Measurements from ENCODE around the gene CNN3.

CNN3 gene

DNA sequence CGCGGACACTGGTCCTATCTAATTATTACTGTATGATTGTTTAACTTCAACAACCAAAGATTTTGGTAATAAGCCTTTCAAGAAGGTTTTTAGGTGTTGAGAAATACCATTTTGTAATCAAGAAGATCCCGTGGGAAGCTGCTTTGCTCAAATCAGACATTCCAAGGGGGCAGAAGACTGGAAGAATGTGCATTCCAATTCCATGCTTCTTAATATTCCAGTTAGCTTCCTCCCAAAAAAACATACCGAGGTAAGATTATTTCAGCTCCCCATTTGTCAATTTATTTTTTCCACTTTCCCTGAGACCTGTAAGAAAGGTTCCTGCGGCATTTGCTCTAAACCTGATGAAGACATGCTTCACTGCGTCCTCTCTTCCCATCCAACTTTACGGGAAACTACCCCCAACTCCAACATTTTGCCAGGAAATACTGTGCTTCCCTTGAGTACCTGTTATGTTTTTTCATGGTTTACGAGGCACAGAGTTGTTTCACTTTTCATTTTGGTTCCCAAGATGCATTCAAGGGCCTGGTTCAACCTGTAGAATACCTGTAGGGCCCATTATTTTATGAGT lies 4.1 kb downstream of the CNN3 start:
- no peak for DNase-seq

DNA sequence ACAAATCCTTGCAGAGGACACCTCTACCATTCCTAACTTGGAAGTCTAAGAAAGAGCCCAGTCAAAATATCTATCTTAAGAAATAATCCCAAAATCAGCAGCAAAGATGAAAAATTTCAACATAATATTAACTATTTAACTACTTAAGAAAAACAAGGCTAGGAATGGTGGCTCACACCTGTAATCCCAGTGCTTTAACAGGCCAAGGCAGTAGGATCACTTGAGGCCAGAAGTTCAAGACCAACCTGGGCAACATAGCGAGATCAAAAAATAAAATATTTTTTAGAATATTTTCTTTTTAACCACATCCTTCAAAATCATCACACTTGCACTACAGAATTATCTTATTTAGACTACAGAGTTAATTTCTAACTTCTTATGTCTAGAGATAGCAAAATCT lies 4.9 kb downstream of the CNN3 start:
- DNase-seq = no peak

DNA sequence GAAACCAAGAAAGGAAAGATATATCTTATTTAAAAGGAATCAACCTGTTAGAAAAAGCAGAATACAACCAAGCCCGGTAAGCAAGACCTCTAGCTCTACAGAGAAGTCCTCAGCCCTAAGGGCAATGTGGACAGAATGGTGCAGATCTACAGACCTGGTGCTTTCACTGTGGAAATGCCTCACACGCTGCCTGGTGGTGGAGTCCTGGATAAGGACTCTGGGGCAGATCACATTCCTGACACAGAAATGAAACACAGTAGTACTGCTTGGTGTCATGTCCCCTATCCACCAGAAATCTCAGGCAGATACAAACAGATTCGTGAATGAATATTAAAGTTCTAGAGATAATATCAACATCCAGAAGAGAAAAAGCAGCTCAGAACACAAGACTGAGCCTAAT lies 6.8 kb downstream of the CNN3 start:
- no peak for DNase-seq

DNA sequence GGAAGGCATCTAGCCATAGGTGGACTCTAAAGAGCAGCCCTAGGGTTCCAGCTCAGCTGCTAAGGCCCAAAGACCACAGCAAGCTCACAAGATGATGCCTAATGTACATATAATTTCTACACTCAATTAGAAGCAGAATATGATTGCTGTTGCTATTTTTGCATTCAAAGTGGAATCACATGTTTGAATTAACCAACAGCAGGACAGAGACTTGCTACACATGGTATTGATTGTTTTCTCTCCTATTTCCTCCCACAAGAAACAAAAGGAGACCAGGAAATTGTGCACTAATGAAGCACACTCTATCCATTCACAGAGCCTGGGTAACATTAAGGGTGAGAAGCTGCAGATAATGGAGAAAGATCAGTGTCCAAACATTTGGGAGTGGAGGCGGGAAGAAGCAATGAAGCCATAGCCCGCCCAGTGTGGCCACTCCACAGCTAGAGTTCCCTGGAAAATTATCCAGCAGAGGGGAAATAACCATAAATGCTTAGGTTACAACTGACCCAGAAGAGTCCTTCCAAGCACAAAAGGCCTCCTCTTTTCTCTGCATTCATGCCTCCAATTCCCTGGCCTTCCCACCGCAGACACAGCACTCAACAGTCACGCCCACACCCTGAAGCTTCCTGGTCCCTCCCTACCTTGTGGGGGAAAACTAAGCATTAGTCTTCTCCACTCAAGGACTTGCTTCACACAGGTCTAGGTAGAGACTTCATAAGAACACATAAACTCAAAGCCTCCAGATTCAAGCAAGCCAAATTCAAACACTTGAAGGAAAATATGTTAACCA lies 7.5 kb downstream of the CNN3 start:
- DNase-seq = no peak

DNA sequence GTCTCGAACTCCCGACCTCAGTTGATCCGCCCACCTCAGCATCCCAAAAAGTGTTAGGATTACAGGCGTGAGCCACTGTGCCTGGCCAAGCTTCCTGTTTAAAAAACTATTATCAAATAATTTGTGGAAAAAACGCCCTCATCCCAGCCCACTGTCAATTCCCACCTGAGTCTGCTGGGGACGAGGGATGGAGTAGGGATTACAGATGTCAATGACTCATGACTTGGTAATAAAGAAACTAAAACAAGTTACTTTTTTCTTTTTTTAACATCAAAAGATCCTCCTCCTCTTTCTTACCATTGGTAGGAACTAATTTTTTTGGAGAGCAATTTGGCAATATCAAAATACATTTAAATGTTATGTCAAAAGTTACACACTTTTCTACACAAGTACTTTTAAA lies 9.7 kb downstream of the CNN3 start:
- DNase-seq = no peak

DNA sequence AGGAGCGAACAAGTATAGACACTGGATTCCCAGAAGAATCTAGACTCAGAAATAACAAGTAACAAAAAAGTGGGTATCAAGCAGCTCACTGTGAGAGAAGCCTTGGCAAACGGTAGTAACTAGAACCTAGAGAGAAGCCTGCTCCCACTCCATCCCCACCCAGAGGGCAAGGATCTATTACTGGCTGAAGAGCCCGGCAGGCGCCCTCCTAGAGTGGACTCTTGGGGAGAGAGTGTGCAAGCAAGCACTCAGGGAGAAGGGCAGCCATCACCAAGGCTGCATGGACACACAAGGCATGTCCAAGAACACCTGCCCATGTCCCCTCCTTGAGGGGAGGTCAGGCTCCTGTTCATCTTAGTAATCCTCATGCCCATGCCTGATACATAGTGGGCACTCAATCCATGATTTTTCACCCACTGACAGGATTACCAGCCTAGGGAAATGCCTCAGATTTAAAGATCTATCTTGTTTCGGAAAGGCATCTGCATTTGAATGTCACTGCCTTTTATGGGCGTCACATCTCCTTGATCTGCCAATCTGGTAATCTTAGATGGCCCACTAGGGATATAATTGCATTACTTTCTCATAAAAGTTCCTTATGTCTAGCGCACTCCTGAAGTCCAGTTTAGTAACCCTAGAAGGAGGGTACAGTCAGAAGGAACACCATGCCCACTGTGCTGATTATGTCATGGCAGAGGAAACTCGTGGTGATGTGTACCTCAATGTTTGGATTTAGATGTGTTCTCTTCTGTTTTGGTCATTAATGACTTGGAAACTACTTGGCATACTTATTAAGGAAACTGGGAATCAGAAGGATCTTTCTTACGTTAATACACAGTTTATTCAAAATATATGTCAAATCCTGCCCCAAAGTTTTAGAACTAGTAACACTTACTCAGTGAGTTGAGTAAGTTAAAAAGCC lies 14.4 kb downstream of the CNN3 start:
- no peak for DNase-seq

DNA sequence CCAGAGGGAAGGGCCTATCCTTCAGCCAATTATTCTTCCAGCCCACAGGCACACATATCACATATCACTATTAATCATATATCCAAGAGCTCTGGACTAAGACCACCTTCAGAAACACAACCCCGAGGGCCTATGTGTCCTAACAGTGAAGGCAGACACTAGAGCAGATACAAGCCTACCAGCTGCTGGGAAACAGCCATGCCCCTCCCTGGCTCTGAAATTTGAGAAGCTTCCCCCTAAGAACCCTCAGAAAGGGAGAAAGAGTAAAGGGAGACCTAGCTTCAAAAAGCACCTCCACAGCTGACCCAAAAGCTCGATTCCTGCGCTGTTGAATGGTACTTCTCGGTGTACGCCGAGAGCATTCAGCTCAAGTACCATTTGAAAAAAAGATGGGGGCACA lies 17.4 kb downstream of the CNN3 start:
- no peak for DNase-seq

DNA sequence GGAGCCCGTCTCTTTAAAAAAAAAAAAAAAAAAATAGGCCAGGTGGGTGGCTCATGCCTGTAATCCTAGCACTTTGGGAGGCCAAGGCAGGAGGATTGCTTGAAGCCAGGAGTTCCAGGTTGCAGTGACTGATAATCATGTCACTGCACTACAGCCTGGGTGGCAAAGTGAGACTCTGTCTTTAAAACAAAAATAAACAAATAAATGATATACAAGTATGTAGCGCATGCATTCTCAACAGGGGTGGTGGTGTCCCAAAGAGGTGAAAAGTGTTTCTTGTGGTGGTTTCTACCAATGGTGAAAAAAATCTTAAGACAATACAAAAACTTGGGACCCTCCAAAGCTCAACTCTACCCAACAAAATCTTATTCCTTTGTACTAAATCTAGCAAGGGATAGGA lies 17.9 kb downstream of the CNN3 start:
- DNase-seq = no peak

DNA sequence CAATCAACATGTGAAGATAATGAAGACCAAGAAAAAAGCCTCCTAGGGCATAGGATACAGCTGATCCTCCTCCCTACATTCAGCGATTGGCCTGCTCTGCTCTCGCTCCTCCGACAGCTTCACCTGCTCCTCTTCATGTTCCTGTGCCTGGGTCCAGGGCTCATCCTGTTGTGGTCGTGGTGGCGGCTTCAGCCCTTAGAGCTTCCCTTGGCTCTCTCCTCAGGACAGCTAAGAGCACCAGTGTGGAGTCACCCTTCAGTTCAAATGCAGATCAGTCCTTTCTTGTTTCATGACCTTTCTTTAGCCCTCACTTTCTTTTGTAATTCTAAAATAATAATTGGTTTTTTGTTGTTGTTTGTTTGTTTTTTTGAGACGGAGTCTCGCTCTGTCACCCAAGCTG lies 18.7 kb downstream of the CNN3 start:
- no peak for DNase-seq

DNA sequence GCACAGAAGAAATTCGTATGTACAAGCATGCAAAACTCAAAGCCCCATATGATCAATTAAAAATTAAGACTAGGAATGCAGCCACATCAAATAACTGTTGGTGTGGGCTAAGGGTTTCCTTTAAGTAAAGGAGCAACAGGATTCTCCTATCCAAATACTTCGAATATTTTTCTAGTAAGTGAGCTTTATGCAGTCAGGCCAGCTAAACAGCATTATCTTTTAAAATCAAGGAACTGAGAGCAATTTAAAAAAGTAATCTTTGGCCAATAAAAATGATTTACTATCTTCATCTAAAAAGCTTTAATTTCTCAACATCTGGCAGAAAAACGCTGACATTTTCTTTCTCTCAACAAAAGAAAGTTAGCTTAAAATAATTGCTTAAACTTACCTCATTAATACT lies 19.8 kb downstream of the CNN3 start:
- no peak for DNase-seq

DNA sequence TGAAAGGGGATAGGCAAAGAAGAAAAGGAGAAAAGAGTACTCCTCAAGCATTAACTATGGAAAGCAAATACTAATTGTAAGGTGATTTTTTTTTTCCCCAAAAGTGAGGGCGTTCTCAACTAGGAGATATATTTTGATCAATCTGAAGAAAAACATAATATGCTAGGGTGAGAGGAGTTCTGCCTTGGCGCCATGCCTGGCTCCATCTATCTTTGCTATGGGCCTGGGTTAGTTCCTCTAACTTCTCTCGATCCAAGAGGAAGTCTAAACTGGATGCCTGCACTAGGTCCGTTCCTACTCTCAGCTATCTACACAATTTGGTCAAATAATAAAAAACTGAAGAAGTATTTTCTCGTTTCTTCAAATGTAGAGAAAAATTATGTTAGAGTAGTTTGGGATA lies 20.5 kb downstream of the CNN3 start:
- DNase-seq = no peak

DNA sequence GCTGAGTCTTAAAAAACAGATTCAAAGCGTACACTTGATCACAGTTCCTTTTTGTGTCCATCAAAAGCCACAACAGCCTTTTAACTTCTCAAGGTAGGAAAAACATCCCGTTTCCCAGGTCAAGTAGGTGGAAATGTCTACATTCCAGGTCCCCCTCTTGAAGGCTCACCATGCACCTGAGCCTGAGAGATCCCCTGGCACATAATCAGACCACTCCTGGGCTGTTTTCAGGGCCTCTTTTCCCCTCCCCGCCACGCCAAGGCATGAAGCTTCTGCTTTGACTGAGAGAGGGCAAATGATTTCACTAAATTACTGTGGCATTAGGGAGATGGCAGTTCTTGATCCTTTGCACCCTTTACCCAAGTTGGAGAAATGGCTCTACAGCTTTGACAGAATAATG lies 21.7 kb downstream of the CNN3 start:
- no peak for DNase-seq

DNA sequence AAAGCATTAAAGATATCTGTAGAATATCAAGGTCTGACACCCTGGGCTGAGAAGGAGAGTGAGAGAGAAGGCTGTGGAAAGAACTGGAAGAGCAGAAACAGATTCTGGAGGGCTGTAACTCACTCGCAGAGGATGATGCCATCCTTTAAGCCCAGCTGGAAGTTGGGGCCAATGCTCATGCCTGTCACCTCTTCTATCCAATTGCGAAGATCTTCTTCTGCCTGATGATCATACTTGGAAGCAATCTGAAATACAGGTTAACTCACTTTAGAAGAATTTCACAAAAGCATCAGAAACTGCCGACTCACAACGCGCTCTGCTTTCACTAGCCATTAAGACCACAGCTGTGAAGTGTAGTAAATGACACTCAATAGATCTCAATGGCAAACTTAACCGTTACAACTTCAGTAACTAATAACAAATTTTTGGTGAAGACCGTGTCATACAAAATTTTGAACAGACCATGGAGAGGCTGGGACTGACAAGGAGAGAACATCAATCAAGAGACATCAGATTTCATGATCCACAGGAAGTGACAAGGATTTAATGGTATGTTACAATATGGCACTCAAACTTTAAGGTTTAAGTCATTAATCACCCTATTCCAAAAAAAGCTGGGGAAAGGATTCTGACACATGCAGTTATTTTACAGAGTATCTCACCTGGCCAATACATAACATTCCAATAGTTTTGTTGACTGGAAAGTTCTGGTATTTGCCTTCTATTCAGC lies 23.5 kb downstream of the CNN3 start:
- DNase-seq = no peak

DNA sequence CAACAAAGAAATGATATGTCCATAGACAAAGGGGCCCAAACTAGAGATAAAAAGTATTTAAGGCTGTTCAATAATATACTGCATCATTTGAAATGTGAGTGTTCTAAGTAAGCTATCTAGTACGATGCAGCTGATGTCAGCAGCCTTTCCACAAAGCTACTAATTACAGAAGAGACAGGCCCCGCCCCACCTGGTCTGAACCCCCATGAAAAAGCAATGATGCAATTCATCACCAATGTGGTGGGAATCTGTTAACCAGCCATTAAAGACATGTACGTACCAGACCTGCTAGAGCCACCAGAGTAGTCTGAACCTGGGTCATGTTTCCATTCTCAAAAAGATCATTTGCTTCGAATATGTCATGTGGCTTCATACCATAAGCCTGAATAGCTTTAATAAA lies 25.1 kb downstream of the CNN3 start:
- no peak for DNase-seq

DNA sequence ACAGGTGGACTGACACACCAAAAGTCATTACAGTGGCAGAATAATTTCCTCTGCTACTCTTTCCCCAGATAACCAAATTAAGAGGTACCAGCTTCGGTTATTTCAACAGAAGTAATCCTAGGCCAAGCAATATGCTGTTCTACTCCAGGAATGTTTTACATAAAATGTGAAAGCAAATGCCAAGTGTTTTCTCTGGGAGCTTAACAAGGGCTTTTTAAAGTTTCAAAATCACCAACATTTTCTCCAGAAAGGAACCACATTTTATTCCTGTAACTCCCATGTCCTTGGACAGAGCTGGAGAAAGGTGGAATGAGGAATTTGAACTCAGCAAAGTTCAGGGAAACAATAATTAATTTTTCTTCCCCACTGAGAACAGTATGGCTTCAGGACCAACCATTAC lies 27.2 kb downstream of the CNN3 start:
- no peak for DNase-seq

DNA sequence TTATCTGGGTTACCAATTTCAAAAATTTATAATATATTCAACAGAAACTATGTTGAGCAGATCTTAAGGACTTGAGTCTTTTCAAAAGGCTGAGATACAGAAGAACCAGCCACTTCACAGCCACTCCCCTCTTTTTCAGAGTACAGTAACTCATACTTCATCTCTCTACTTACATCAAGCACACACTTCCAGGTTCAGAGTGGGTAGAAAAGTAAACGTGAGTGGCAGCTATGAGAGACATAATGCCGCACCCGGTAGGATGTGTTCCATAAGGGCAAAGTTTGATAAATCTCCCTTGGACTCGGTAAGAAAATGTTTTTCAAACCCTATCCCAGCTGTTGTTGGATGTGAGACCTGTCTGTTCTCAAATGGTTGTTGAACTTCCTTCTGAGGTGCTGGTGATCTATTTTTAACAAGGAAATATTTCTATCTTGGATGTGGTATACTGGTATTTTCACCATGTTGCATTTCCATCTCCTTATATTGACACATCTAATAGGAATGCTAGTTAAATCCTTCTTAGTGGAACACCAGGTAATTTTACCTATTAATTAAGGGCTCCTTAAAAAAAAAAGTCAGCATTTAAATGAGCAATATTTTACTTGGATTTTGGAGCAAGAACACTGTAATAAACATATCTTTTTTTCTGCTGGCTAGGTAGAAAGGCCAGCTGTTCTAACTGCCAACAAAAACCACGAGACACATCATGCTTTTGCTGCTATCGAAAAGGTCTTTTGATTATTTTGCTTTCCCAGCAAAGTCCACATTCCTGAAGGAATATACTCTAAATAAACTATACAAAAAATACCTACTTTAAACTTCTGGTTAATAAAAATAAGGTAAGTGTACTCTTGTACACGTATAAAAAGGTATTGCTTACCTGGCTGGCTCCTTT lies 28.2 kb downstream of the CNN3 start:
- no peak for DNase-seq

DNA sequence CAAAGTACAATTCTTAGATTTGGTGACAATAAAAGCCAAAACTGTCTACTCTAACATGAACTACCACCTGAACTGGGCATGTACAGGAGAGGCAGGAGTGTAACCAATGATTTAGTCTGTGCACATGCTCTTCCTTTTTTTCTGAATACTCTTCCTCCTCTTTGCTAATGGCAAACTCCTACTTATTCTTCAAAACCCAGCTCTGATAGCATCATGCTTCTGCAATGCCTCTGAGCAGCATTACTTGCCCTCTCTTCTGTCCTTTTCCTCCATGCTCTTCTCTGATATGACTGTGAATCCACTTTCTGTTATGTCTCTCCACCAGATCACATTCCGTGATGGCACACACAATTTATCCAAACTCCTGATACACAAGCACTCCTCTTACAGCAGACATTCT lies 31.4 kb downstream of the CNN3 start:
- DNase-seq = no peak

DNA sequence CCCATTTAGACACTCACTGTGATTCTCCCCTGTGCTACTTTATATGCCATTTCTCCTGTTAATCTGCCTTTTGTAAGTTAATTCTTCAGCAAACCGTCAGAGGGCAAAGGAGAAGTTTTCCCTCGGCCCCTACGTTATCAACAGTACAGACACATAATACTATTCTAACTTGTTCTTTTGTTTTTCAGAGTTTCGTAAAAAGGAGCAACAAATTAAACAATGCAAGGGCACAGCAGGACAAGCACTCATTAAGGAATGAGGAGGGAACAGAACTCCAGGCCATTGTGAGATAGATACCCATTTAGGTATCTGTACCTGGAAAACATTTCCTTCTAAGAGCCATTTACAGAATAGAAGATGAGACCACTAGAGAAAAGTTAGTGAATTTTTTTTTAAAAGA lies 32.3 kb downstream of the CNN3 start:
- no peak for DNase-seq

DNA sequence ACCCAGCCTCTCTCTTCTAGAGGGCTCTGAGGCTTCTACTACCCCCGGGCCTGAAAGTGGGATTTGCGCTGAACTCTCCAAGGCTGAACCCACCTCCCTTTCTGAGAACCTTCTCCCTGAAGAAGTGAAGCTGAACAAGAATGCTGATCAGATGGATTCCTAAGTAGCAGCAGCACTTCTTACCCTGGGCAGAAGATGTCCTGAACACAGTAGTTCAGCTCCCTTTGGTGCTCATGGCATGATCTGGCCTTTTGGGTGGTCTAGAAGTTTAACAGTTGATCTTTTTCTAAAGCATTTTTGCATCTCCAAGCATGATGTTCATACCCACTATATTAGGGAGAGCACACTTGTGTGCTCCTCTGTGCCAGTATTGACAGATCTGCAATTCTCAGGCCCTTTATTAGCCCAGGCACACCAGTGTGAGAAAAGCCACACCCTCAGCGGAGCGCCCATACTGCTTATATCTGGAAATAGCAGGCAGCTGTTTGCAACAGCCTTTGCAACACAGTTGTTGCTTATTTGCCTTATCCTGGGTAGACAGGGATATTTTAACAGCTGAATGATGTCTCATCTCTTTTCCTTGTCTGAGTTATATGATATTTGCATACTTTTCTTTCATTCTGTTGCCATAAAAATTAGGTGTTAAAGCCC lies 34.2 kb downstream of the CNN3 start:
- no peak for DNase-seq

DNA sequence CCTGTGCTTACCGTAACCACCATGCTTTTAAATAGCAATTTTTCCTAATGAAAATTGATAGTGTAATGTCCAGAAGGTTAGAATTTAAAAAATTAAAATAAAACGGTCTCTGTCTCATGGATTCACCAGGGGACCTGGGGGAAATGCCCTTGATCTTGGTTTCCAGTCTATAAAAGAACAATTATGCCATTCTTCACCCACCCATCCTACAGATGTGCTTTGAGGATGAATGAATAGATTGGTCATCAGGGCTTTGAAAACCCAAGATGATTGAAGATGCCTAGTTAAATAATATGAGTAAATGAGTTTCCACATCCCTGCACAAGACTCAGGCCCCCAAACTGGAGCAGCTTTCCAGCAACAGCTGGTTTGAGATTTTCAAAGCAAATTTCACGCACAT lies 38.7 kb downstream of the CNN3 start:
- DNase-seq = no peak

DNA sequence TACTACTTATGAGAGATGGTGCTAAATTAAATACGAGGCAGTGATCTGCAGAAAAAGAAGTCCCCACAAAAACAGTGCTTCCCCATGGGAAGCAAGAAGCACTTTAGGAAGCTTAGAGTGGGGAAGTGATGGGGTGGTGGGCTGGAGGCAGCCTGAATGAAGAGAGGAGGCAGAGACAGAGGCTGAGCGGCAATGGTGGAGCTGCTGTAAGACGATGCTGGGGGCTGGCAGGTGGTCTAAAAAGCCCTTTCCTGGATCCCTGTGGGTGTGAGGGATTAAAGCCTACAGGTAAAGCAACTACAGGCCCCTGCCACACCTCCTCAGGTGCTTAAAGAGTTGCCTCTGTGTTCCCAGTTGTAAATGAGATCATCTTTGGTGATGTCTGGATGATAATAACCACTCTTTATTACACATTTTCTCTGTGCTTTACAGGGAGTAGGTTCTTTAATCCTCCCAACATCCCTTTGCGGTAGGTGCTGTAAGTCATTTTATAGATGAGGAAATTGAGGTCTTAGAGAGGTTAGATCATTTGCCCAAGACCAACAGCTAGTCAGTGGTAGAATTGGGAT lies 39.2 kb downstream of the CNN3 start:
- DNase-seq = no peak
